Pancreas (tissue), 10 donors: Measurements from ENCODE around the gene ACAP2. TPM values are rescaled to one million over a fixed set of nuclear protein-coding genes. Genes with fewer than 3 reads are reported as not detected.
"Not testable (repeated sequence)": the region's sequence is repeated elsewhere in the genome, so short reads cannot be mapped to it uniquely, and the experiment has no call there.

ENCODE experiments used
- ATAC-seq, 4 donors: fragments of 200-7000 bp; cut with Tn5 transposase; one replicate each; pipeline versions ENCODE4 v1.8.0 to v1.9.1; 2020; ENCODE audit warnings: mild to moderate bottlenecking in 4 of 4, moderate library complexity in 4 of 4
- DNase-seq, 6 donors: peaks; one replicate each; pipeline ENCODE4 v3.0.0-alpha.2; 2020
- FAIRE-seq: peaks from 2 replicates; lab custom pipeline; 2012; peaks lifted over from hg19 to GRCh38; lab: Jason Lieb, UNC
- H3K27ac ChIP-seq, 4 donors: fragments of 200-600 bp; sonication (generic); 1 replicate in 3 of 4; 2 replicates in 1 of 4; pipeline versions ENCODE4 v1.5.0 to v1.8.0; 2020
- H3K27me3 ChIP-seq, 4 donors: fragments of 200-600 bp; one replicate each; pipeline ENCODE4 v1.8.0; 2021
- H3K36me3 ChIP-seq, 3 donors: fragments of 200-600 bp; sonication (generic) in 1 of 3; one replicate each; pipeline versions ENCODE4 v1.5.0 to v1.8.0; 2020 to 2021
- H3K4me1 ChIP-seq, 3 donors: fragments of 200-600 bp; one replicate each; pipeline ENCODE4 v1.8.0; 2021
- H3K4me3 ChIP-seq, 4 donors: fragments of 200-600 bp; sonication (generic) in 2 of 4; one replicate each; pipeline versions ENCODE4 v1.5.0 to v1.8.0; 2020 to 2021
- H3K9me3 ChIP-seq, 4 donors: fragments of 200-600 bp; one replicate each; pipeline ENCODE4 v1.8.0; 2021
- WGBS, 2 donors: extraction: QIAGEN DNeasy Blood & Tissue Kit; methylation state at CpG; one replicate each; pipeline ENCODE4 v1.1.7; 2013; 5-methylcytosine and 5-hydroxymethylcytosine counted together
- intact Hi-C, 3 donors: fragments of 100-400 bp; cut with DNase I; formaldehyde crosslinking; loops; one replicate each; pipeline versions ENCODE4 v1.11.1 to v1.14.2; 2022
- polyA plus RNA-seq, 2 donors: library from polyadenylated mRNA; stranded (reverse); fragments of 200-250 nt; gene quantifications; one replicate each; pipeline ENCODE4 v1.2.3, GENCODE V29; 2013
- total RNA-seq, 6 donors: library from RNA; stranded (reverse); fragmentation: NEBNext Ultra II Directional in 4 of 6; extraction: Animal tissue kit (Norgen Biotek cat#: 25700) in 4 of 6; gene quantifications; one replicate each; pipeline versions ENCODE4 v1.2.1 to v1.2.4, GENCODE V29; 2021 to 2023
- TF ChIP-seq, protein P1 (sequence below), 4 donors: fragments of 200-600 bp; sonication (generic) in 3 of 4; IDR thresholded peaks; one replicate each; pipeline versions ENCODE4 v1.5.0 to v1.8.0; 2021; ENCODE audit warnings: antibody characterized with exemption in 4 of 4
- donor health status: healthy with polysubstance abuse.
- donor health status: DM: no; HTN: no; CAD: no; lungs with moderate emphysema.
- donor health status: DM: no; HTN: no; CAD: no.
- donor health status: control.
- donor health status: control.
- donor health status: Bipolar disorder and iron deficiency.
- donor health status: DM: yes; HTN: yes; CAD: no.
- donor health status: DM: no; HTN: no; CAD: no.
- donor health status: DM: no; HTN: no; CAD: no.
- donor health status: DM: yes; HTN: yes; CAD: no.

Gene ACAP2
- total and polyA plus RNA-seq, 8 donors, result 4.2 to 21.1 (median 14.7) TPM

- 97 to 100% methylated on average over 1 of the region's 1 CpG for whole genome bisulfite sequencing, 2 donors
- Histone ChIP-seq H3K4me1 (no peaks in the 10 kb centered on the region), H3K27me3 (no peaks in the 10 kb centered on the region), H3K36me3 (peaks cover 0 to 14% (median 3%) of the 10 kb centered on the region in 3 donors), H3K9me3 (no peaks in the 10 kb centered on the region), H3K4me3 (no peak overlapping the region), H3K27ac (no peak overlapping the region)
- no peak for FAIRE-seq
- DNase-seq, result no peak
- no peak for ATAC-seq
- TF ChIP-seq, protein P1, sequence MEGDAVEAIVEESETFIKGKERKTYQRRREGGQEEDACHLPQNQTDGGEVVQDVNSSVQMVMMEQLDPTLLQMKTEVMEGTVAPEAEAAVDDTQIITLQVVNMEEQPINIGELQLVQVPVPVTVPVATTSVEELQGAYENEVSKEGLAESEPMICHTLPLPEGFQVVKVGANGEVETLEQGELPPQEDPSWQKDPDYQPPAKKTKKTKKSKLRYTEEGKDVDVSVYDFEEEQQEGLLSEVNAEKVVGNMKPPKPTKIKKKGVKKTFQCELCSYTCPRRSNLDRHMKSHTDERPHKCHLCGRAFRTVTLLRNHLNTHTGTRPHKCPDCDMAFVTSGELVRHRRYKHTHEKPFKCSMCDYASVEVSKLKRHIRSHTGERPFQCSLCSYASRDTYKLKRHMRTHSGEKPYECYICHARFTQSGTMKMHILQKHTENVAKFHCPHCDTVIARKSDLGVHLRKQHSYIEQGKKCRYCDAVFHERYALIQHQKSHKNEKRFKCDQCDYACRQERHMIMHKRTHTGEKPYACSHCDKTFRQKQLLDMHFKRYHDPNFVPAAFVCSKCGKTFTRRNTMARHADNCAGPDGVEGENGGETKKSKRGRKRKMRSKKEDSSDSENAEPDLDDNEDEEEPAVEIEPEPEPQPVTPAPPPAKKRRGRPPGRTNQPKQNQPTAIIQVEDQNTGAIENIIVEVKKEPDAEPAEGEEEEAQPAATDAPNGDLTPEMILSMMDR (IDR thresholded peaks at IDR 0.05), result no peak
- intact Hi-C loops, result no loop called here
These were observed 151.7 kb downstream of the ACAP2 start for GRCh38 chr3:195291121-195291520.

DNA sequence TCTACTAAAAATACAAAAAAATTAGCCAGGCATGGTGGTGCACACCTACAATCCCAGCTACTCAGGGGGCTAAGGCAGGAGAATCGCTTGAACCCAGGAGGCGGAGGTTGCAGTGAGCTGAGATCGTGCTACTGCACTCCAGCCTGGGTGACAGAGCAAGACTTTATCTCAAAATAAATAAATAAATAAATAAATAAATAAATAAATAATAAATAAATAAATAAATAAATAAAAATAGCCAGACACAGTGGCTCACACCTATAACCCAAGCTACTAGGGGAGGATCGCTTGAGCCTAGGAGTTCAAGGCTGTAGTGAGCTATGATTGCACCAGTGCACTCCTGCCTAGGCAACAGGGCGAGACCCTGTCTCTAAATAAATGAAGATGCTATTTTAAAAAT, 152.2 kb downstream of the ACAP2 start:
- H3K36me3 ChIP-seq, result peaks cover 0 to 14% (median 3%) of the 10 kb centered on the region in 3 donors
- ATAC-seq, H3K4me3 ChIP-seq, FAIRE-seq, intact Hi-C loops, H3K27ac ChIP-seq, H3K27me3 ChIP-seq, H3K9me3 ChIP-seq, DNase-seq, H3K4me1 ChIP-seq: not testable (repeated sequence)
- WGBS, 2 donors, result 97% methylated on average over 5 of the region's 5 CpGs

DNA sequence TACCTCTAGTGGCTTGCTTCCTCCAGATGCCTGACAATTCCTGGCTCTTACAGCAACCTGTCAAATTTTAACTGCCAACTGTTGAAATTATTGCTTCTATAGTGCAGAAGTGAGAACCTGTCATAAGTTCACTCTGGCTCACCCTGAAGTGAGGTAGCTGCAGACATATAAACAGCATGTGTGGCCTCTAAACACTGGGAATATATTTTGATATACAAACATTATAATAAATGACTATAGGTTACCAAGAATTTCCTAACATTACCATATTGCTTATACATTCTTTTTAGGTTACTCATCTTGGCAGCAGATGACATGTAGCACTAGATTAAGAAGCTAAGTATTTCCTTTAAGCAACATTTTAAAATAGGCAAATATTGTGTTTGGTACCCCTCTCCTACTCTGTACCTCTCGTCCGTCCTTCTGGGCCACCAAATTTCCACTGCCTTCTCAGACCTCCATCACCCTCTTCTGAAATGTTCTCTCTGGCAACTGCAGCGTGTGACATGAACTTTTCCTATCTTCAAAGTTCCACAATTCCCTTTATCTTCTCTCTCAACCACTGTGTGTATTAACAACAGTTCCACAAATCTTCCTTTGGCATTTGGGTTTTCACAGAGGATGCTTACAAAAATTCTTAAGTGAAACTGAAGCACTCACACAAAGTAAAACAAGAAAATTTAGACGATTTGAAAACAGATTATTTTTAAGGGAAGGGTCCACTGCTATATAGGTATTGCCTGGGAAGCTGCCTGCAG, 156.5 kb downstream of the ACAP2 start:
- DNase-seq, result no peak
- H3K9me3 ChIP-seq, result no peaks in the 10 kb centered on the region
- intact Hi-C loops, result no loop called here
- no peak for ATAC-seq
- no peak for FAIRE-seq
- no peak overlapping the region for H3K4me3 ChIP-seq
- H3K4me1 ChIP-seq, result peaks cover 0 to 5% (median 3%) of the 10 kb centered on the region in 3 donors
- no peak overlapping the region for H3K27ac ChIP-seq
- TF ChIP-seq, protein P1 (IDR thresholded peaks at IDR 0.05), result no peak
- 51 to 53% methylated on average over 4 of the region's 4 CpGs for WGBS, 2 donors
- H3K27me3 ChIP-seq, result no peaks in the 10 kb centered on the region
- H3K36me3 ChIP-seq, result peaks cover 0 to 14% (median under 1%) of the 10 kb centered on the region in 3 donors

- intact Hi-C loops, result no loop called here
- 77 to 81% methylated on average over 3 of the region's 3 CpGs for WGBS, 2 donors
These were observed 157.4 kb downstream of the ACAP2 start for GRCh38 chr3:195285372-195285771.

DNA sequence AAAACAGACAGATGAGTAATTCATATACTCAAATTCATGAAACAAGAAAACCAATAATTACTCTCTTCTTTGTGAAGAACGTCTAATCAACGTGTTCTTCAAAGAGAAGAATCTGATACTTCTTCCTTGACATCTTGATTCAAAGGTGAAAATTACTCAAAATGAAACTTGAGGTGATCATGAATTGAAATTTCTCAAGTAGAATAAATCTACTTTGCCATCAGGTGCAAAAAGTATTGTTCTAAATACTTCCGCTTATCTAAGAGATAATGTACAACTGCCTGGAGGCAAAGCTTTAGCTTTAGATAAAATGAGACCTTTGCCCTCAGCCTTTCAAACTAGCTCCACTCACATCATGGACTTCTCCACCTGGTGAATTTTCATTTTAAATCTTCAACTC, 158.0 kb downstream of the ACAP2 start:
- FAIRE-seq, result peak; percentile 72
- no peaks in the 10 kb centered on the region for H3K9me3 ChIP-seq
- WGBS, 2 donors, result 38 to 42% methylated on average over 3 of the region's 3 CpGs
- H3K4me1 ChIP-seq, result peaks cover 0 to 5% (median 3%) of the 10 kb centered on the region in 3 donors
- peak in 1 of 4 donors; percentile 77 for ATAC-seq
- no peak overlapping the region for H3K4me3 ChIP-seq
- intact Hi-C loops, result no loop called here
- H3K36me3 ChIP-seq, result peaks cover 0 to 14% (median 0%) of the 10 kb centered on the region in 3 donors
- no peak overlapping the region for H3K27ac ChIP-seq
- no peak for DNase-seq
- H3K27me3 ChIP-seq, result no peaks in the 10 kb centered on the region
- TF ChIP-seq, protein P1 (IDR thresholded peaks at IDR 0.05), result no peak

More at GRCh38 chr3:195285372-195285771, 157.4 kb downstream of the ACAP2 start:
- H3K27ac ChIP-seq, result no peak overlapping the region
- no peak overlapping the region for H3K4me3 ChIP-seq
- H3K27me3 ChIP-seq, result no peaks in the 10 kb centered on the region
- TF ChIP-seq, protein P1 (IDR thresholded peaks at IDR 0.05), result no peak
- no peak for DNase-seq
- no peak for ATAC-seq
- peaks cover 0 to 14% (median 0%) of the 10 kb centered on the region in 3 donors for H3K36me3 ChIP-seq
- H3K9me3 ChIP-seq, result no peaks in the 10 kb centered on the region
- H3K4me1 ChIP-seq, result peaks cover 0 to 5% (median 3%) of the 10 kb centered on the region in 3 donors
- no peak for FAIRE-seq
